GM19240 (cell line): ENCODE measurements around the gene DOCK2.
A peak's percentile ranks its signal among the peaks of the same experiment; 100 is the strongest.
"Not testable (repeated sequence)": the region's sequence is repeated elsewhere in the genome, so short reads cannot be mapped to it uniquely, and the experiment has no call there.

Experiments
- DNase-seq: peaks from one replicate; pipeline ENCODE4 v3.0.0; 2011; ENCODE audit warnings: low spot score; ENCODE audit not compliant: insufficient read length

Gene DOCK2

GRCh38 chr5:170082701-170083100 is 445.6 kb downstream of the DOCK2 start:
- DNase-seq = no peak

GRCh38 chr5:170087168-170087817 is 450.2 kb downstream of the DOCK2 start:
- DNase-seq = no peak

- no peak for DNase-seq
Measured at GRCh38 chr5:170092455-170093101, 455.5 kb downstream of the DOCK2 start.

DNA sequence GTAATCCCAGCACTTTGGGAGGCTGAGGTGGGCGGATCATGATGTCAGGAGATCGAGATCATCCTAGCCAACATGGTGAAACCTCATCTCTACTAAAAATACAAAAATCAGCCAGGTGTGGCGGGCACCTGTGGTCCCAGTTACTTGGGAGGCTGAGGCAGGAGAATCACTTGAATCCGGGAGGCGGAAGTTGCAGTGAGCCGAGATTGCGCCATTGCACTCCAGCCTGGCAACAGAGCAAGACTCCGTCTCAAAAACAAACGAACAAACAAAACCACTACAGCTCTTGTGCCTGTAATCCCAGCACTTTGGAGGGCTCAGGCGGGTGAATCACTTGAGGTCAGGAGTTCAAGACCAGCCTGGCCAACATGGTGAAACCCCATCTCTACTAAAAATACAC is 457.3 kb downstream of the DOCK2 start:
- DNase-seq = not testable (repeated sequence)

- DNase-seq = no peak
Measured at GRCh38 chr5:170095646-170096045, 458.6 kb downstream of the DOCK2 start.

GRCh38 chr5:170097934-170098333 is 460.9 kb downstream of the DOCK2 start:
- DNase-seq = no peak

DNA sequence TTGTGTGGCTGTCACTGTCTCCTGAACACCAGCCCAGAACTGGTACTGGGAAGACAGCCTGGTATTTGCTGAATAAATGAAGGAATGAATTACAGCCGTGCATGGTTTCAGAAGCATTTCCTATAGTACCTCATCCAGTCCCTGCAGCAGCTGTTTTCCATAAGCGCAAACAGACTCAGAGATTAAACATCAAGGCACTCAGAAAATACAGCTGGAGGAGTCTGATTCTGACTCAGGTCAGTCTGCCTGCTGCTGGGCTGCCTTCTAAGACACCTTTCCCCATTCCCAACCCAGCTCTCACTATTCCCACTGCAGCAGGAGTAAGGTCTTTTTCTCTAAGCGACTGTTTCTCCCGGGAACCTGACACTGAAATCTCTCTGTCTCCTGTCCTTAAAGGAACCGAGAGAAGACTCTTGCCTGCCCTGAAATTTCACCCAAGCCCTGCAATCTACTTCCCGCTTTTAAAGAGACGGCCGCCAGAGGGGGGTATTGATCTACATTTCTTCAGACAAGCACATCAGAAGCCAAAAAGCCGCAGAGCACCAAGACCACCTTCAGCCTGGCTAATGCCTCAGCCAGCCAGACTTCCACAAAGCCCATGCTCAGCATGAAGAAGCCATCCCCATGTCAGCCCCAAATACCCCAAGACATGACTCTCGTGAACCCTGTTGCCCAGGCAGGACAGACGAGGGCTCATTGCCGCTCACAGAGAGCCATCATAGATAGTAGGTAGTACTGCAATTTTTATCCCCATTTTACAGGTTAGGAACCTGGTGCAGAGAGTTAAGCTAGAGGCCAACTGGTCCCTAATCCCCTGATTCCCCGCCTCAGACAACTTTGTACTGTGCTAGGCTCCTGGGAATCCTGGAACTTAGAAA is 463.2 kb downstream of the DOCK2 start:
- peak; percentile 38 for DNase-seq

- no peak for DNase-seq
Measured at GRCh38 chr5:170103447-170103846, 466.4 kb downstream of the DOCK2 start.

- DNase-seq = no peak
Measured at GRCh38 chr5:170104299-170104698, 467.2 kb downstream of the DOCK2 start.

DNA sequence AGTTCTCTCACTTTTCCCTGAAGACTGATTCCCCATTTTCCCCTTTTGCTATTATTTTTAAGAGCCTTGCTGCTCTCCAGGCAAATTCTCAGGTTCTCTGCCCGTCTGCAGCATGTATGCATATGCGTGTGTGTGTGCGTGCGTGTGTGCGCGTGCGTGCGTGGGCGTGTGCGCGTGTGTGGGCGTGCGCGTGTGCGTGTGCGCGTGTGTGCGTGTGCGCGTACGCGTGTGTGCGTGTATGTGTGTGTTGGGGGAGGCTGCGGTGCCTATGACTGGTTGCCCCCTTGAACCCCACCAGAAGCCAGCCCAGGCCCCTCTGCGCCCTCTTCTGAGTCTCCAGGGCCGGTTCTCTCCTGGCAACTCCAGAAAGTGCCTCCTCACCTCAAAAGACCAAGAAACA is 467.6 kb downstream of the DOCK2 start:
- no peak for DNase-seq

- no peak for DNase-seq
Measured at GRCh38 chr5:170105642-170106611, 468.9 kb downstream of the DOCK2 start, which contains the start of gene FOXI1. Gene FOXI1 (plus strand): TSS chr5:170105897. CDS start chr5:170105958, 61 bp downstream.

DNA sequence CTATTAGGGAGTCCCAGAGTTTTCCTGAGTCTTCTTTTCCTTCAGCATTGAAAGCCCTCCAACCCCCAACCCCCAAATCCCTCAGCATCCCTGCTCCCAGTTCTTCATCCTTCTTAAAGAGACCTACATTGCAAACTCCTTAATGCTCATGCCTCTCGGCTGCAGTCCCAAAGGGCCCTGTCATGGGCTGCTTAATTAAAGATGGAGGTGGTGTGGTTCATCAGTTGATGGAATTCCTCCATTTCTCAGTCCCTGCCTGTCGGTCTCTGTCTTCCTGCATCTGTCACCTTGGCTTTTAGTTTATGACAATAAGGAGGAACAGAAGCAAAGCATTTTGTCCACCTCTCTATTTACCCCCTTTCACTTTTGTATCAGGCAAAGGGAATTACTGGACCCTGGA is 470.6 kb downstream of the DOCK2 start:
- no peak for DNase-seq

GRCh38 chr5:170108266-170108785 is 471.3 kb downstream of the DOCK2 start:
- no peak for DNase-seq

GRCh38 chr5:170109059-170110031 is 472.3 kb downstream of the DOCK2 start:
- no peak for DNase-seq

- no peak for DNase-seq
Measured at GRCh38 chr5:170110403-170111087, 473.5 kb downstream of the DOCK2 start.

DNA sequence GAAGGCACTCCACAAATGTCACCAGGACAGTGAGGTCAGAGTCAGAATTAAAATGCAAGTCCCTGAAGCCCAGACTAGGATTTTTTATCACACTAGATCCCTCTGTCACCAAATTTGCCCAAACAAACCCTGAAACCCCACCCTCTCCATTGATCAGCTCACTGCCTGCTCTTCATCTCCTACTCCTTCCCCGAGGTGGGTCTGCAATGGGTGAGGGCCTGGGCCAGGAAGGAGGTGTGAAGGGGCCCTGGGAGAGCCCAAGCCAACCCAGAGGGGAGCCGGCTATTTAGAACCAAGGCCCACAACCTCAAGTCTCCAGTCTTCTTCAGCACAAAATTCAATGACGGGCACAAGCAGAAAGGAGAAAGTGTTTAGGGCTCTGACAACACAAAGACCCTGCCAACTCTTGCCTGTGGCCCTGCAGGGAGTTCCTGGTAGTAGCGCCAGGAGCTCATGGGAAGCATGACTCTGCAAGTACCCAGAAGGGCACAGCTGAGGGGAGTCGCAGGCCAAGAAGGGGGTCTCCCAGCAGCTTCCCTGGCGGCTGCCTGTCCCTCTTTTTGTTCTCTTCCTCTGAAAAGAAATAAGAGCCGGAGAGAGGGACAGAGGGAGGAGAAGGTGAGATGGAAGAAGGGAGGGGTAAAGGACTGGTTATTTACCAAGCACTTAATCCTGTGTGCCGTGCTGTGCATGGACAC is 474.2 kb downstream of the DOCK2 start:
- no peak for DNase-seq

GRCh38 chr5:170112876-170113521 is 475.9 kb downstream of the DOCK2 start:
- no peak for DNase-seq

GRCh38 chr5:170113522-170113900 is 476.4 kb downstream of the DOCK2 start:
- DNase-seq = no peak
